CD4-positive, alpha-beta T cell treated with Interleukin-21 for 1 hour (primary cell): ENCODE data around the gene DUS4L.
A peak's percentile ranks its signal among the peaks of the same experiment; 100 is the strongest.
"Not testable (repeated sequence)": the region's sequence is repeated elsewhere in the genome, so short reads cannot be mapped to it uniquely, and the experiment has no call there.

Source experiments
- DNase-seq: peaks from one replicate; pipeline ENCODE4 v3.0.0-alpha.2; 2020

DUS4L gene, protein sequence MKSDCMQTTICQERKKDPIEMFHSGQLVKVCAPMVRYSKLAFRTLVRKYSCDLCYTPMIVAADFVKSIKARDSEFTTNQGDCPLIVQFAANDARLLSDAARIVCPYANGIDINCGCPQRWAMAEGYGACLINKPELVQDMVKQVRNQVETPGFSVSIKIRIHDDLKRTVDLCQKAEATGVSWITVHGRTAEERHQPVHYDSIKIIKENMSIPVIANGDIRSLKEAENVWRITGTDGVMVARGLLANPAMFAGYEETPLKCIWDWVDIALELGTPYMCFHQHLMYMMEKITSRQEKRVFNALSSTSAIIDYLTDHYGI

DNA sequence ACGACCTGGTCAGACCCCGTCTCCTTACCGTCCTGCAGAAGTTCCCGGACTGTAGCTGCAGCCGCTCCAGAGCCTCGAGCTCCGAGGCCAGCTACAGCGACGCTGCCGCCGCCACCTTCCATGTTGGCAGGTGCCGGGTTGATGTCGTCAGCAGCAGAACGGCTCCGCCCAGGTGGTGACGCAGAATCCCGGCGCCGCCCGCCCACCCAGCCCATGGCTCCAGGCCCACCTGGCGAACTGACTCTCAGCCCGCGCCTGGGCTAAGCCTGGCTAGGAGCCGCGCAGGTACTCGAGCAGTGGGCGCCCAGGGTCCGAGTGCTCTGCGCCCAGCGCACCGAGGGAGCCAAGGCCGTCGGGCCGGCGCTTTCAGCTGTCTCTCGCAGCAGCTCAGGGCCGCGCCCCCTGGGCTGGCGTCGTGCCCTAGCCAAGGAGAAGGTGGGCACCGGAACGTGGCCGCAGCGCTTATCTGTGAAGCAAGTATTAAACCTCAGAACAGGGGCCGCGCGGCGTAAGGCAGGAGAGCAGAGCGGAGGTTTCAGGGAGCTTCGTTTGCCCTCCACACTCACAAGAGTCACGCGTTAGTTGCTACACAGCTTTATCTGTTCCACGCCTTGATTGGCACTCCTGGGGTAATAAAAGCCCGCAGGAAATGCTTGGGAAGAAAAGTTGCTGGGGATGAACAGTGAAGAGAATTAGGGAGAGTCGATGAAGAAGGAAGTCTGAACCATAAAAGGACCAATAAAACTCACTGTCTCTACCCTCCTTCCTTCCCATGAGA lies at the start of gene DUS4L, which contains the start of gene COG5:
Gene DUS4L, plus strand, starts transcription at position 197 of the 778 bp plus-strand sequence. CDS start 3,100 bp downstream, outside the sequence.
Gene COG5, minus strand, starts transcription at position 146 of the 778 bp plus-strand sequence. Its CDS starts 24 bp downstream, at position 122.
- DNase-seq = peak; percentile 86

DNA sequence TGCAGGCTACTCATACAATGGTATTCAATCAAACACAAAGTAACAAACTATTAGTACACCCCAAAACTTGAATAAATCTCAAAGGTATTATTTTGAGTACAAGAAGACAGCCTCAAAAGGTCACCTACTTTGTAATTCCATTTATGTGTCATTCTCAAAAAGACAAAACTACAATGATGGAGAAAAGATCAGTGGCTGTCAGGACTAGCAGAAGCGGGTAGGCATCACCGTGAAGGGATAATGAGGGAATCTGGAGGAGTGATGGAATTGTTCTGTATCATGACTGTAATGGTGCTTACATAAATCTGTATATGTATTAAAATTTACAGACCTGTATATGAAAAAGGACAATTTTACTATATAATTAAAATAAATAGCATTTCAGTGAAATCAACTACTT lies 37.1 kb upstream of the DUS4L start:
- DNase-seq = no peak

DNA sequence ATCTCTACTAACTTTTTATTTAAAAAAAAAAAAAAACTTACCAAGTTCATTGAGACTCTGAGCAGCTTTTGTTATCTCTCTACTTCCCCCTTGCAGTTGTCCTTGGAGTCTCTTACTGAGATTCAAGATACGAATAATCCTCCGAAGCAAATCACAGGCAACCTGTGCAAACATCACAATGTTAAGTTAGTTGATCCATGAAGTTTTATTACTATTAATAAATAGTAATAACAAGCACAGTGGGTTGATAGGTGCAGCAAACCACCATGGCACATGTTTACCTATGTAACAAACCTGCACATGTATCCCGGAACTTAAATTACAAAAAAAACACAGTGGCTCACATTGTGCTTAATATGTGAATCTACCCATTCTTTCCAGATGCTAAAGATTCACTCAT lies 36.6 kb upstream of the DUS4L start:
- DNase-seq = no peak

DNA sequence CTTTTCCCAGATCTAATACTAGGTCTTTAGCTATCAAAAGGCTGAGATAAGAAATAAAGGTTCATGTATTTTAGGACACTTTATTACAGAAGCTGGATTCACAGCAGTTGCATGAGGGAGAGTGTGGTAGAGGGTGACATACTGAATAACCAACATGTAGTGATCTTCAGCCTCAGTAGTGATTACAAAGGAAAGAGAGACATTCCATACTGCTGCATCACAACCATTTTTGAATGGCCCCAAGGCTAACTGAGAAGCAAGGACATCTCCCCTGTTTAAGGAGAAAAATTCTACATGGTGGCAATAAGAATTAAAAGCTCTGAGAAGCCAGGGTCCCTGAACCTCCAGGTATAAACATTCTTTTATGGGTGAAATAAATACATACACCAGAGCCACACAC lies 35.3 kb upstream of the DUS4L start:
- no peak for DNase-seq

DNA sequence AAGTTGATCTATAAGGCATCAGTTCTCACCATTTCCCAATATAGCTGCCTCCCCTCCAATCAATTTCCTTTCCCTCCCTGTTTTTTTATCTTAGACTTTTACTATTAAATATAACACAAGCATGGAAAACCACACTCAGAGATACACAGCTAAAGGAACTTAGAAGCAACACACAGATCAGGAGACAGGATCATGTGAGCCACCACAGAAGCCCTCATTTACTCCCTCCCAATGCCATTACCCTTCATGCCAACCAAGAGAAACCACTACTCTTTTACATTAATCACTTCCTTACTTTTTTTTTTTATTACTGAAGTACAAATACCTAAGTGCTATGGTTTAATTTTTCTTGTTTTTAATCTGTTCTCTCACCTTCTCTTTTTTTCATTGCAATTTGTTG lies 33.0 kb upstream of the DUS4L start:
- DNase-seq = no peak

DNA sequence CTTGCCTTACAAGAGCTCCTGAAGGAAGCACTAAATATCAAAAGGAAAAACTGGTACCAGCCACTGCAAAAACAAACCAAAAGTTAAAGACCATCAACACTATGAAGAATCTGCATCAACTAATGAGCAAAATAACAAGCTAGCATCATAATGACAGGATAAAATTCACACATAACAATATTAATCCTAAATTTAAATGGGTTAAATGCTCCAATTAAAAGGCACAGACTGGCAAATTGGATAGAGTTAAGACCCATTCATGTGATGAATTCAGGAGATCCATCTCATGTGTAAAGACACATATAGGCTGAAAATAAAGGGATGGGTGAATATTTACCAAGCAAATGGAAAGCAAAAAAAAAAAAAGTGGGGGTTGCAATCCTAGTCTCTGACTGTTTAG lies 29.6 kb upstream of the DUS4L start:
- DNase-seq = no peak

DNA sequence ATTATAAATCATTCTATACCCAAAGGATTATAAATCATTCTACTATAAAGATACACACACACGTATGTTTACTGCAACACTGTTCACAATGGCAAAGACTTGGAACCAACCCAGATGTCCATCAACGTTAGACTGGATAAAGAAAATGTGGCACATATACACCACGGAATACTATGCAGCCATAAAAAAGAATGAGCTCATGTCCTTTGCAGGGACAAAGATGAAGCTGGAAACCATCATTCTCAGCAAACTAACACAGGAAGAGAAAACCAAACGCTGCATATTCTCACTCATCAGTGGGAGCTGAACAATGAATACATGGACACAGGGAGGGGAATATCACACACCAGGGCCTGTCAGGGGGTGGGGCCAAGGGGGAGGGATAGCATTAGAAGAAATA lies 26.5 kb upstream of the DUS4L start:
- not testable (repeated sequence) for DNase-seq

DNA sequence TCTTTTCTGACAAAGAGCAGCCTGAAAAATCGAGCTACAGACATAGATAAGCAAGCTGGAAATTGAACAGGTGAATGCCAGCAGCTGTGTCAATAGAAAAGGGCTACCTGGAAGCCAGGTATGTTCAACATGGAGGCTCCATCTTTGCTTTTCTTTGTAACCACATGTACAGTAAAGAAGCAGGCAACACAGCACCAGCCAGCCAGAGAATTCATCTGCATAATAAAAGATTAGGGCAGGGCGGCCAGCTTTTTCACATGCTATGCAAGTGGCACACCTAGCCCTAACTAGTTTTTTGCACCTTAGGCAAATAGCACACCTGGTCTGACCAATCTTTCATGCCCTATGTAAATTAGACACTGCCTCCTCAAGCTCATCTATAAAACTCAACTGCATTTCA lies 25.8 kb upstream of the DUS4L start:
- DNase-seq = no peak

DNA sequence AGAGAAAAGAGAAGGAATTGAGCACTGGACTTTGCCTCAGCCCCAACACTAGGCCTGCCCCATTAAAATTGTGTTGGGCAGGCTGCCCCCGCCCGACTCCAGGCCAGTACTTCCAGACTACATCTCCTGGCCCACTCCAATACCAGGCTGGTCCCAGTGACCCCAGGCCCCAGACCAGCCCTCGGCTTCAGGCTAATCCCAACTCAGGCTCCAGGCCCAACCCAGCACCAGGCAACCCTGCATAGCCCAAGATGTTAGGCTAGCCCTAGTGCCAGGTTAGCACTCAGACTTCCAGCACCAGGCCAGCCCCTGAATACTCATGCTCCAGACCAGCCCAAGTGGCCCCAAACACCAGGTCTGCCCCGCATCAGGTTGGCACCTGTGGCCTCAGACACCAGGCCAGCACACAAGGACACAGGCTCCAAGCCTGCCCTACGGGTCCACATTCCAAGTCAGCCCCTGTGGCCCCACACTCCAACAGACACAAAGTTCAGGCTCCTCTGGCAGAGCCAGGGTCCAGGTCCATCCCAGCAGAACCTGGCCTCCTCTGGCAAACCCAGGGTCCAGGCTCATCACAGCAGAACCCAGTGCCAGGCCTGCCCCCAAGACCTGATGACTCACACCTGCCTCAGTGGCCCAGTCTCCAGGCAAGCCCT lies 20.3 kb upstream of the DUS4L start:
- DNase-seq = no peak

DNA sequence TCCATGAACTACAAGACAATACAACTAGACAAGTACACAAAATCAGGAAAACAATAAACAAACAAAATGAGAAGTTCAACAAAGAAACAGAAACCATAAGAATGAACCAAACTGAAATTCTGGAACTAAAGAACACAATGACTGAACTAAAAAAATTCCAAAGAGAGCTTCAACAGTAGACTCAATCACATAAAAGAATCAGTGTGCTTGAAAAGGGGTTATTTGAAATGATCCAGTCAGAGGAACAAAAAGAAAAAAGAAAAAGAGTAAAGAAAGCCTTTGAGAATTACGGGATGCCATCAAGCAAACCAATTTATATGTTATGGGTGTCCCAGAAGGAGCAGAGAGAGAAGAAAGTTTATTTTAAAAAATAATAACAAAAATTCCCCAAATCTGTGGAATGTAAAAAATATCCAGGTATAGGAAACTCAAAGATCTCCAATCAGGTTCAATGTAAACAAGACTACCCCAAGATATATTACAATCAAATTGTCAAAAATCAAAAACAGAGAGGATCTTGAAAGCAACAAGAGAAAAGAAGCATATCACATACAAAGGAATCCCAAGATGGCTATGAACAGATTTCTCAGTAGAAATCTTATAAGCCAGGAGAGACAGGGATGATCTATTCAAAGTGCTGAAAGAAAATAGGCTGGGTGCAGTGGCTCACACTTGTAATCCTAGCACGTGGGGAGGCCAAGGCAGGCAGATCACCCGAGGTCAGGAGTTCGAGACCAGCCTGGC lies 18.8 kb upstream of the DUS4L start:
- DNase-seq = no peak

DNA sequence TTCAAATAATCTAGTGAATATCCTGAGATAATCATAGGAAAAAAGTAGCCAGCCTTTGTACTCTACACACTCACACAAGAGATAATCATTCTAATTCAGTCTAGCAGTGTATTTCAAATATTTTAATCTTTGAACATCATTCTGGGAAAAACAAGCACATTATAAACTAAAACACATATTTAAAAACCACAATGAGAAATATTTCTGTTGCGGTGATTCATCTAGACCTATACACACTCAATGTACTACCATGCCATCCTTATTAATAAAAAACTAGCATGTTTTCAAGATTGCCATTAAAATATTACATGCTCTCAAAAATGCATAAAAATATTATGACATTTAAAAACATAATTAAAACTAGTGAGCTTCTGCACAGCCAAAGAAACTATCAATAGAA lies 11.8 kb upstream of the DUS4L start:
- DNase-seq = no peak

DNA sequence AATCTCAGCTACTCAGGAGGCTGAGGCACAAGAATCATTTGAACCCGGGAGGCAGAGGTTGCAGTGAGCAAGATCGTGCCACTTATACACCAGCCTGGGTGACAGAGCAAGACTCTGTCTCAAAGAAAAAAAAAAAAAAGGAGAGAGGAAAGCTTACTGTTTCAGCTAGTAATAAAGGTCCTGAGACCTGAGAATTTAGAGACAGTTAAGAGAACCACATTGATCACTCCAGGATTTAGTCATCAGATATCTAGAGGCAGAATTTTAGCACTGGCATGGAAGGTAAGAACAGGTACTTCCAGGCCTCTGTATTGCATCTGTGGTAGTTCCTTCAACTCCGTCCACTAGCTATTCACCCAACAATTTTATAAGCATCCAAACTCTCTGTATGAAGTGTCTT lies 7.9 kb upstream of the DUS4L start:
- no peak for DNase-seq

DNA sequence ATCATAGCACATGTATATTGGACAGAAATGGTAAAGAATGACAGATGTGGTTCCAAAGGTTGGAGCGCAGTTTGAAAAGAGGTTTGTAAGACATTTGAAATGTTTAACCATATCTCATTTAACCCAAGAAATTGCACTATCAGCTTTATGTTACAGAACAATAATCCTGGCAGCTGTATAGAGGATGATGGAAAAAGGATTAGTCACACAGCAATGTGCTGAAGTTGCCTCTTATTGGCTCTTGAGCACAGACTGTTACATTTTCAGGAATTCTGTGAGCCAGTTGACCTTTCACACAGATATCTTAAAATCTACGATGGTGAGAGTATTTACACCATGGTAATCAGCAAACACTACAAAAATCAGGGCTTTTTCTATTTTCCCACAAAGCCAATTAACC lies 3.9 kb upstream of the DUS4L start:
- no peak for DNase-seq

DNA sequence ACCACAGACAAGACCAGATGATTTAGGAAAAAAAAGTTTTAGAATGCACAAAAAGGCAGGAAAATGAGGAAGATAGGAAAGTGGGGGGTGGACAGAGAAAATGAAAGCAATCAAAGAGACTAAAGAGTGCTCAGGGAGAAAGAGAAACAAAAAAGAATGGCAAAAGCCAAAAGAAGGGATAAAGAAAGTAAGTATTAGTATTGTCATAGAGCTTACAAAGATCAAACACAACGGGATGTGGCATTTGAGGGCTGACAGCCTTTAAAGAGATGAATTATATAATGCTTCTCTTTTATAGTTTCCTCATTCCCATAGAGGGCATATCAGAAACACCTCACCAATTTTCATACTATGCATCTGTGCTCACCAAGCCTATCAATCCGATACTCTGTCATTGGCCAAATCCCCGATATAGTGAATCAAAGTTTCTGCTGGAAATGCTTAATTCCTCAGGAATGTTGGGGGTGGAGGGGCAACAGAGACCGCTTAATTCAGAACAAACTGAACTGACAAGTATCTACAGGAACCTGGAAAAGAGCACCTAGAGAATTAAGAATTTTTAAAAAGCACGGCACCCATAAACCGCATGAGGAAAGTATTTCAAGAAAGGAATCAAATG lies 2.8 kb upstream of the DUS4L start:
- DNase-seq = peak; percentile 43

DNA sequence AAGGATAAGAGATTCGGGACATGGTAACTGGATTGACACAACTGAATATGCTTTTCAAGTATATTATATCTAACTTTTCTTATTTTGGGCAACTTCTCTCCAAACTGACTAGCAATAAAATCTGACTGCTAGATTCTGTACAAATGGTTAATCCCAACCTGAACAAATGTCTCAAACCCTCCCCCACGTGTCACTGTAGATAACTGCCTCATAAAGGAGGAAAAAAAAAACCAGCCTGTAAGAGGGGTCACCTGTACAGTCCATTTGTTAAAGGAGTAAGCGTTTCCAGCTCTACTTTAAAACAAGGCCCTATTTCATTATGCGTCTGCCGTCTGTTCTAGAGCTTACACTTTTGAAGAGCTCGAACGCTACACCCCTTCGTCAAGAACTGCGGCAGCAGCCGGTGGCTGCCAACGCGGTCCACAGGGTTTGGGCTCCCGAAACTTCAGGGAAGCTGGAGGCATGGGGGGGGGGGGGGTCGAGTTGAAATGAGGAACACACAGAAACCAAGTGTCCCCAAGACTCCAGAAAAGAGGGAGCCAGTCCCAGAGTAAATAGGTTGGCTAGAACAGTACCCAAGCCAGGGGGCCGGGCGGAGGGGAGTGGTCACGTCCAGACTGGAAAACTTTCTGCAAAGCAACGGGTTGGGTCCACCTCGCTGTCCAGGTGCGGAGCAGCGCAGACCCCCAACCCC lies 543 bp upstream of the DUS4L start:
- DNase-seq = no peak

DNA sequence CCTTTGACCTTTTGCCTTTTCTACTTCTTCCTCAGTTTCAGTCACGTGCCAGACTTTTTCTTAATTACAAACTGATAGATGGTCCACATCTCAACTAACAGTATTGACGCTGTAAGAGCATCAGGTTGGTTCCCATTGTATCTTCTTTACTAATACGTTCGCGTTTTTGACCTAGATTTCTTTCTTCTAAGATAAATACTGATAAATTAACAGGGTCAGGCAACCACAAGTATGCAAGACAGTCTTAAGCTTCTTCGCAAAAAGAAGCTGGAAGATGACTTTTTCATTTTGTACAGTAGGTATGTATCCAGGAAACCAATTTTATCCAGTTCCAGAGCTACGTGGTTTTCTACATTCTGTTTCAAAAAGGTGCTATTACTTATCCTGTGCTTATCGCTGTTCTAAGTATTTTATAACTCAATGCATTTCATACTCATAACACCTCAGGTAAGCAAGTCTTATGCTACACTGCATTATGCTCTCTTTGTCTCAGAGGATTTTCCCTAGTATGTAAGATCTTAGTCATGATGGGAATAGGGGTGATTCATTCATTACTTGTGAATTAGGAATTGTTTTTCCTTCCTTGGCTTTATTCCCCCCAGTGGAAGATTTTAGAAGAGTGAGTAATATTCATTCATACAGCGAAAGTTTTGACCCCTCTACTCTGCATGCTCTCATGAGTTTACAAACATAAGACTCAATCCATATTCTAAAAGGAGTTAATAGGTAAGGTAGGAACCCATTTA lies 955 bp downstream of the DUS4L start:
- DNase-seq = no peak

DNA sequence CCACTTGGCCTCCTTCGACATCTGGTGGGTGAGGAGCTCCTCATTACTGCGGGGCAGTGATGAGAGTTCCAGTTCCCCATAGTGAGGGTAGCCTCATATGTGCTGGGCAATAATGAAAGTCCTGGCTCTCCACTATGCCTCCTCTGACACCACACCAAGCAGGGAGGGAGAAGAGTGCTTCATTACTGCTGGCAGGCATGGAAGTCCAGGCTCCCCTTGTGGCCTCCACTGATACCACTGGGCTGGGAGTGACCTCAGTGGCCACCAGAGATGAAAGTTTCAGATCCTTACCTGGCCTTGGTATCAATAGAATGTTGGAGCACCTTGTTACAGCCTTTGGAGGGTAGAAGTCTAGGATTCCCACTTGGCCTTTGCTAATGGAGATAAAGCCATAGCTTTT lies 6.5 kb downstream of the DUS4L start:
- DNase-seq = no peak

DNA sequence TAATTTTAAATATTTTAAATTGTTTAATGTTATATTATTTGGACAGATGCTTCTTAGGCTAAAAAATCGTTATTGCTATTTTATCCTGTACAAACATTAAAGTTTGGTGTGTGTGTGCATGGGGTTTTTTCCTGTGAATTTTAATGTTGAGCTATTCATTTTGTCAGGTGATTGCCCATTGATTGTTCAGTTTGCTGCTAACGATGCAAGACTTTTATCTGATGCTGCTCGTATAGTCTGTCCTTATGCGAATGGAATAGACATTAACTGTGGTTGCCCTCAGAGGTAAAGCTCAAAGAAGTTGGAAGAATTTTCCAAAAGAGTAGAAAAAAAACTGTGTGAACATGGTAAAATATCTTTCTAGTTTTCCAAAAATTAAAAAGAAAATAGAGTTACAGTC lies 9.8 kb downstream of the DUS4L start:
- no peak for DNase-seq

DNA sequence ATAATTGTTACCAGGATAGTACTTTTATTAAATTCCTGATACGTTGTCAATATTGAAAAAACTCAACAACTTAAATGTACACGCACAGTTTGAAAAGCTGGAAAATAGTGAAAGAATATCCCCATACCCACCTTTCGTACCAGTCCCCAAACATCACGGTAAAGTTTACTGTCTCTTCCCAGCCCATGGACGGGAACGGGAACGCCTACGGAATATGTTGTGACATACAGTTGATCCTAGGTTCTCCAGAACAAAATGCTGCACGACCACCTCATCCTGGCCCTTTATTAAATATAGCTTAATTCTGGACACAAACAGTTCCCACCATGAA lies 15.7 kb downstream of the DUS4L start:
- DNase-seq = no peak

DNA sequence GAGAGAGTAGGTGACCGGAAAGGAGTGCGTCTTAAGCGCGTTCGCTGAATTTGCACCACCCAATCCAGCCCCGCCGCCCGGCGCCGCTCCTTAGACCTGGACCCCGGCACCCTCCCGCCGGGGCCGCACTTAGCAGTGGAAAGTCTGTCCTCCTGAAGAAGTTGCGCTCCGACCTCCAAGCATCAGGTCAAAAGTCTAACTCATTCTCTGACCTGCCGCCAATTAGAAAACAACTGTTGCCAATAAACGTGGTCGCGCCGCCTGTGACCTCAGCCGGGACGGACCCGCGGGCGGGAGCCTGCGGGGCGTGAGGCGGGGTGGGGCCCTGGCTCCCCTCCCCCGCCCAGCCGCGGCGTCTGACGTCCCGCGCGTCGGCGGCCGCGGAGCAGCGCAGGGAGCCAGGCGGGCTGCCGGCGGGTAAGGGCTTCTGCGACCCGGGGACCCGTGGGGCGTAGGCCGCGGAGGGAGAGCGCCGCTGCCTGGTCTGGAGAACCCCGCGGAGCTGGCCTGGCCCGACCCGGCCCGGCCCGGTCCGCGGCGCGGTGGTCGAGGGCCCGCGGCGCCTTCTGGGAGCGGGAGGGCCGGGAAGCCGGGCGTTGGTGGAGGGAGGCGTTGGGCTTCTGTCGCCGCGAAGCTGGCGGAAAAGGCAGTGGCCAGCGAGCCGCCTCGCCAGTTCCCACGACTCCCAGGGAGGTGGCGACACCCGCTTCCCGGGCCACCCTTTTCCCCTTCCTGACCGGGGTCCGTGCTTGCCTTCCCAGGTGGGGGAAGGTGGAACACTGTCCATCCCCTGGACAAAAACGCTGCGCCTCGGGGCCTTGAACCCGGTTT lies 16.3 kb downstream of the DUS4L start, which contains the start of gene BCAP29:
Gene BCAP29, plus strand, starts transcription at position 362 of the 831 bp plus-strand sequence. CDS start 527 bp downstream, outside the sequence.
- DNase-seq = peak; percentile 66
